HCT116 (cell line): ENCODE data around the gene OR1J2.

Experiments used
- CTCF ChIP-seq, 3 experiments: fragments of 200-600 bp in 1 of 3; sonication (generic) in 1 of 3; IDR thresholded peaks in 2 of 3; conservative IDR thresholded peaks in 1 of 3; 2 replicates each; pipeline ENCODE4 v1.5.1; 2012 to 2017; ENCODE audit warnings: low read depth in 2 of 3, low read length in 2 of 3, antibody characterized with exemption in 1 of 3, borderline replicate concordance in 1 of 3, control low read depth in 1 of 3, mild to moderate bottlenecking in 1 of 3, mixed read lengths in 1 of 3, mixed run types in 1 of 3, moderate library complexity in 1 of 3; ENCODE audit not compliant: insufficient read depth in 1 of 3
- EZH2 ChIP-seq: fragments of 200-600 bp; sonication (generic); IDR thresholded peaks from 2 replicates; pipeline ENCODE4 v1.6.1; 2017; ENCODE audit warnings: antibody characterized with exemption, mixed run types
- POLR2A ChIP-seq: IDR thresholded peaks from 2 replicates; pipeline ENCODE4 v1.7.0; 2011; ENCODE audit warnings: borderline replicate concordance; ENCODE audit not compliant: insufficient read depth, insufficient read length; ENCODE audit errors: extremely low read depth
- POLR2AphosphoS5 ChIP-seq: IDR thresholded peaks from 2 replicates; pipeline ENCODE4 v1.6.1; 2011; ENCODE audit warnings: mild to moderate bottlenecking, low read depth, low read length, moderate library complexity
- RAD21 ChIP-seq: IDR thresholded peaks from 2 replicates; pipeline ENCODE4 v1.6.1; 2012; ENCODE audit warnings: low read depth, mild to moderate bottlenecking
- TF ChIP-seq, protein P1 (sequence below): IDR thresholded peaks from 2 replicates; pipeline ENCODE4 v1.6.1; 2011; ENCODE audit warnings: mild to moderate bottlenecking, low read length, moderate library complexity; ENCODE audit not compliant: insufficient replicate concordance; ENCODE audit errors: extremely low read depth
- TF ChIP-seq, protein P2 (sequence below): IDR thresholded peaks from 2 replicates; pipeline ENCODE4 v1.6.1; 2012; ENCODE audit warnings: low read depth

- TF ChIP-seq, protein P1, sequence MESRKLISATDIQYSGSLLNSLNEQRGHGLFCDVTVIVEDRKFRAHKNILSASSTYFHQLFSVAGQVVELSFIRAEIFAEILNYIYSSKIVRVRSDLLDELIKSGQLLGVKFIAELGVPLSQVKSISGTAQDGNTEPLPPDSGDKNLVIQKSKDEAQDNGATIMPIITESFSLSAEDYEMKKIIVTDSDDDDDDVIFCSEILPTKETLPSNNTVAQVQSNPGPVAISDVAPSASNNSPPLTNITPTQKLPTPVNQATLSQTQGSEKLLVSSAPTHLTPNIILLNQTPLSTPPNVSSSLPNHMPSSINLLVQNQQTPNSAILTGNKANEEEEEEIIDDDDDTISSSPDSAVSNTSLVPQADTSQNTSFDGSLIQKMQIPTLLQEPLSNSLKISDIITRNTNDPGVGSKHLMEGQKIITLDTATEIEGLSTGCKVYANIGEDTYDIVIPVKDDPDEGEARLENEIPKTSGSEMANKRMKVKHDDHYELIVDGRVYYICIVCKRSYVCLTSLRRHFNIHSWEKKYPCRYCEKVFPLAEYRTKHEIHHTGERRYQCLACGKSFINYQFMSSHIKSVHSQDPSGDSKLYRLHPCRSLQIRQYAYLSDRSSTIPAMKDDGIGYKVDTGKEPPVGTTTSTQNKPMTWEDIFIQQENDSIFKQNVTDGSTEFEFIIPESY: no peak
- TF ChIP-seq POLR2AphosphoS5 (no peak), RAD21 (no peak), EZH2 (no peak), POLR2A (no peak), CTCF (IDR thresholded peaks at IDR 0.05 in 2 of 3, conservative IDR thresholded peaks at IDR 0.05 in 1 of 3; ENCODE audit: borderline replicate concordance in 1 of 3, insufficient read depth in 1 of 3, low read depth in 2 of 3, low read length in 2 of 3) (no peak)
- TF ChIP-seq, protein P2, sequence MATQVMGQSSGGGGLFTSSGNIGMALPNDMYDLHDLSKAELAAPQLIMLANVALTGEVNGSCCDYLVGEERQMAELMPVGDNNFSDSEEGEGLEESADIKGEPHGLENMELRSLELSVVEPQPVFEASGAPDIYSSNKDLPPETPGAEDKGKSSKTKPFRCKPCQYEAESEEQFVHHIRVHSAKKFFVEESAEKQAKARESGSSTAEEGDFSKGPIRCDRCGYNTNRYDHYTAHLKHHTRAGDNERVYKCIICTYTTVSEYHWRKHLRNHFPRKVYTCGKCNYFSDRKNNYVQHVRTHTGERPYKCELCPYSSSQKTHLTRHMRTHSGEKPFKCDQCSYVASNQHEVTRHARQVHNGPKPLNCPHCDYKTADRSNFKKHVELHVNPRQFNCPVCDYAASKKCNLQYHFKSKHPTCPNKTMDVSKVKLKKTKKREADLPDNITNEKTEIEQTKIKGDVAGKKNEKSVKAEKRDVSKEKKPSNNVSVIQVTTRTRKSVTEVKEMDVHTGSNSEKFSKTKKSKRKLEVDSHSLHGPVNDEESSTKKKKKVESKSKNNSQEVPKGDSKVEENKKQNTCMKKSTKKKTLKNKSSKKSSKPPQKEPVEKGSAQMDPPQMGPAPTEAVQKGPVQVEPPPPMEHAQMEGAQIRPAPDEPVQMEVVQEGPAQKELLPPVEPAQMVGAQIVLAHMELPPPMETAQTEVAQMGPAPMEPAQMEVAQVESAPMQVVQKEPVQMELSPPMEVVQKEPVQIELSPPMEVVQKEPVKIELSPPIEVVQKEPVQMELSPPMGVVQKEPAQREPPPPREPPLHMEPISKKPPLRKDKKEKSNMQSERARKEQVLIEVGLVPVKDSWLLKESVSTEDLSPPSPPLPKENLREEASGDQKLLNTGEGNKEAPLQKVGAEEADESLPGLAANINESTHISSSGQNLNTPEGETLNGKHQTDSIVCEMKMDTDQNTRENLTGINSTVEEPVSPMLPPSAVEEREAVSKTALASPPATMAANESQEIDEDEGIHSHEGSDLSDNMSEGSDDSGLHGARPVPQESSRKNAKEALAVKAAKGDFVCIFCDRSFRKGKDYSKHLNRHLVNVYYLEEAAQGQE: no peak
Measured at GRCh38 chr9:122538757-122539156, 28.2 kb downstream of the OR1J2 start.
